Adrenal gland (tissue), 5 donors: Measurements from ENCODE around the gene HRG.

Experiments
- POLR2A ChIP-seq, 2 donors: fragments of 450-650 bp; IDR thresholded peaks; one replicate each; pipeline ENCODE4 v1.6.1; 2017; ENCODE audit warnings: antibody characterized with exemption in 2 of 2, mild to moderate bottlenecking in 2 of 2, moderate library complexity in 1 of 2
- TF ChIP-seq, protein P1 (sequence below), 6 experiments: fragments of 450-650 bp in 4 of 6; fragments of 200-600 bp in 2 of 6; sonication (generic) in 1 of 6; IDR thresholded peaks; 1 replicate in 5 of 6; 2 replicates in 1 of 6; pipeline versions ENCODE4 v1.5.1 to v1.8.0; 2016 to 2021; ENCODE audit warnings: antibody characterized with exemption in 6 of 6, mild to moderate bottlenecking in 2 of 6, moderate library complexity in 1 of 6
- donor health status: DM: no; HTN: no; CAD: no.

DNA sequence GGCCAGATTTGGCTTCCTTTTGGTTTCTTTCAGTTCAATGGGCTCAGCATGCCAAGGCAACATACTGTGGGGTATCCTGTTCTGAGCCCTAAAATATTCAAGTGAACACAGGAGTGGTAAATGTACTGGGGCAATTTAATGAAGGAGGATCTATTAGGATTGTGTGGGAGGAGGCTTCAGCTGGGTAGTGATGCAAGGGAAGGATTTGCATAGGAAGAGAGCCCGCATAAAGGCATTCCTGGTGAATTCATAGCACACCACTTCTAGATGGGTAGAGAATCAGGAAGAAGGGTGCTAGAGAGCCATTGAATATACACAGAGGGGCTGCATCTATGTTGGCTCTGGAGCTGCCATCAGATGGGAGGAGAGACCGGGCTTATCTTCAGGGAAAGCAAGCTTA, 30.7 kb downstream of the HRG start:
- TF ChIP-seq POLR2A (IDR thresholded peaks at IDR 0.05) = no peak
- TF ChIP-seq, protein P1, sequence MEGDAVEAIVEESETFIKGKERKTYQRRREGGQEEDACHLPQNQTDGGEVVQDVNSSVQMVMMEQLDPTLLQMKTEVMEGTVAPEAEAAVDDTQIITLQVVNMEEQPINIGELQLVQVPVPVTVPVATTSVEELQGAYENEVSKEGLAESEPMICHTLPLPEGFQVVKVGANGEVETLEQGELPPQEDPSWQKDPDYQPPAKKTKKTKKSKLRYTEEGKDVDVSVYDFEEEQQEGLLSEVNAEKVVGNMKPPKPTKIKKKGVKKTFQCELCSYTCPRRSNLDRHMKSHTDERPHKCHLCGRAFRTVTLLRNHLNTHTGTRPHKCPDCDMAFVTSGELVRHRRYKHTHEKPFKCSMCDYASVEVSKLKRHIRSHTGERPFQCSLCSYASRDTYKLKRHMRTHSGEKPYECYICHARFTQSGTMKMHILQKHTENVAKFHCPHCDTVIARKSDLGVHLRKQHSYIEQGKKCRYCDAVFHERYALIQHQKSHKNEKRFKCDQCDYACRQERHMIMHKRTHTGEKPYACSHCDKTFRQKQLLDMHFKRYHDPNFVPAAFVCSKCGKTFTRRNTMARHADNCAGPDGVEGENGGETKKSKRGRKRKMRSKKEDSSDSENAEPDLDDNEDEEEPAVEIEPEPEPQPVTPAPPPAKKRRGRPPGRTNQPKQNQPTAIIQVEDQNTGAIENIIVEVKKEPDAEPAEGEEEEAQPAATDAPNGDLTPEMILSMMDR (IDR thresholded peaks at IDR 0.05) = no peak
